Measurements from ENCODE around the gene ASCC1. TPM values are rescaled to one million over a fixed set of nuclear protein-coding genes. Genes with fewer than 3 reads are reported as not detected.
A peak's percentile ranks its signal among the peaks of the same experiment; 100 is the strongest.

ASCC1 gene
- total and polyA plus RNA-seq, 2 of the 13 experiments (the other 11 are each of a cell fraction or from before 2014, with no cell fraction given) = 21.6 to 30.1 TPM

DNA sequence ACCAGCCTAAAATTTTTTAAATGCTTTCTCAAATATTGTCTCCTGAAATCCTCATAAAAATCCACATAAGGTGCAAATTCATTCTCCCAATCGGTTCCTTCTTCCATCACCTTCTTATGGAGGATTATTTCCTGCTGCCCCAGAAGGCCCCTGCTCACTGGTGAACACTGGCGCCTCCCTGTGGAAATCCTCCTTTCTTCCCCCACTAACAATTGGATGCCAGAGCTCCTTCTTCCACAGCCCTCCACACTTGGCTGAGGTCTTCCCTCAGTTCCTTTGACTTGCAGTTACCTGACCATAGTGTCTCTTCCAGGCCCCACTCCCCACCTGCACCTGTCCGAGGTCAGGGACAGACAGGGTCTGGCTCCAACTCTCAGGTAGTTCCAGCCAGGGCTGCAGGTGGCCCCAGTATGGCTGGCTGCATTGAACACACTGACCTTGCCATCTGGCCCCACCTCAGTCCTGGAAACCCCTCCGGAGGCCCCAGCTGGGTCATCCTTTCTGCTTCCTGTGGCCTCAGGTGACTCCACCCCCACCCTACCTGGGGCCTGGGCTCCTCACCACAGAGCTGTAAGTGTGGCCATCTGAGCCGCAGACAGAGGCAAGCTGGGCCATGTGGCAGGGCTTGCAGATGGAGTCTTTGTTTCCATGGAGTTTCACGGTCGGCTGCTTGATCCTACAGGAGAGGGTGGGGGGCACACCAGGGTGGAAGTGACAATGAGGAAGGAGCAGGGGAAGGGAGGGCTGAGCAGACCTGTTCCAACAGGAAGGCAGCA is 146.1 kb downstream of the ASCC1 start (continued):
- TF ChIP-seq ZNF609 (CRISPR knock-in tag; IDR thresholded peaks at IDR 0.05; ENCODE audit: borderline replicate concordance) (peak; percentile 43; the same call in 1 of the 2 replicates), HDAC6 (IDR thresholded peaks at IDR 0.05; ENCODE audit: low read depth, low read length) (no peak), ZEB1 (IDR thresholded peaks at IDR 0.05; ENCODE audit: insufficient replicate concordance, low read depth) (no peak), SCMH1 (CRISPR knock-in tag; IDR thresholded peaks at IDR 0.05; ENCODE audit: borderline replicate concordance) (no peak), ZNF24 (IDR thresholded peaks at IDR 0.05) (no peak), GZF1 (CRISPR knock-in tag; IDR thresholded peaks at IDR 0.05) (no peak), SKIL (CRISPR knock-in tag; IDR thresholded peaks at IDR 0.05; ENCODE audit: borderline replicate concordance) (no peak), HOXD1 (CRISPR knock-in tag; IDR thresholded peaks at IDR 0.05) (no peak), GATAD2A (CRISPR knock-in tag; IDR thresholded peaks at IDR 0.05) (no peak), POLR2AphosphoS5 (IDR thresholded peaks at IDR 0.05; ENCODE audit: low read depth, low read length) (no peak), ISX (CRISPR knock-in tag; conservative IDR thresholded peaks at IDR 0.05) (no peak), ZNF232 (CRISPR knock-in tag; IDR thresholded peaks at IDR 0.05; ENCODE audit: borderline replicate concordance) (no peak), KAT7 (CRISPR knock-in tag; IDR thresholded peaks at IDR 0.05; ENCODE audit: borderline replicate concordance) (no peak), ZBTB33 (CRISPR knock-in tag; IDR thresholded peaks at IDR 0.05) (no peak)
- TF ChIP-seq, protein P1, sequence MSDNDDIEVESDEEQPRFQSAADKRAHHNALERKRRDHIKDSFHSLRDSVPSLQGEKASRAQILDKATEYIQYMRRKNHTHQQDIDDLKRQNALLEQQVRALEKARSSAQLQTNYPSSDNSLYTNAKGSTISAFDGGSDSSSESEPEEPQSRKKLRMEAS (IDR thresholded peaks at IDR 0.05) = 0 out of 2 replicates have a peak, but pooled peaks have one; percentile 16
- TF ChIP-seq, protein P2, sequence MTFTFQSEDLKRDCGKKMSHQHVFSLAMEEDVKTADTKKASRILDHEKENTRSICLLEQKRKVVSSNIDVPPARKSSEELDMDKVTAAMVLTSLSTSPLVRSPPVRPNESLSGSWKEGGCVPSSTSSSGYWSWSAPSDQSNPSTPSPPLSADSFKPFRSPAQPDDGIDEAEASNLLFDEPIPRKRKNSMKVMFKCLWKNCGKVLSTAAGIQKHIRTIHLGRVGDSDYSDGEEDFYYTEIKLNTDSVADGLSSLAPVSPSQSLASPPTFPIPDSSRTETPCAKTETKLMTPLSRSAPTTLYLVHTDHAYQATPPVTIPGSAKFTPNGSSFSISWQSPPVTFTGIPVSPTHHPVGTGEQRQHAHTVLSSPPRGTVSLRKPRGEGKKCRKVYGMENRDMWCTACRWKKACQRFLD (CRISPR knock-in tag; IDR thresholded peaks at IDR 0.05; ENCODE audit: borderline replicate concordance) = 0 out of 2 replicates have a peak, but pooled peaks have one; percentile 36
- TF ChIP-seq, protein P3, sequence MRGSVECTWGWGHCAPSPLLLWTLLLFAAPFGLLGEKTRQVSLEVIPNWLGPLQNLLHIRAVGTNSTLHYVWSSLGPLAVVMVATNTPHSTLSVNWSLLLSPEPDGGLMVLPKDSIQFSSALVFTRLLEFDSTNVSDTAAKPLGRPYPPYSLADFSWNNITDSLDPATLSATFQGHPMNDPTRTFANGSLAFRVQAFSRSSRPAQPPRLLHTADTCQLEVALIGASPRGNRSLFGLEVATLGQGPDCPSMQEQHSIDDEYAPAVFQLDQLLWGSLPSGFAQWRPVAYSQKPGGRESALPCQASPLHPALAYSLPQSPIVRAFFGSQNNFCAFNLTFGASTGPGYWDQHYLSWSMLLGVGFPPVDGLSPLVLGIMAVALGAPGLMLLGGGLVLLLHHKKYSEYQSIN (CRISPR knock-in tag; IDR thresholded peaks at IDR 0.05; ENCODE audit: borderline replicate concordance) = no peak

All from HepG2 (cell line).